ENCODE measurements around the gene SDHAF2.
"Not testable (repeated sequence)": the region's sequence is repeated elsewhere in the genome, so short reads cannot be mapped to it uniquely, and the experiment has no call there.

SDHAF2 gene

DNA sequence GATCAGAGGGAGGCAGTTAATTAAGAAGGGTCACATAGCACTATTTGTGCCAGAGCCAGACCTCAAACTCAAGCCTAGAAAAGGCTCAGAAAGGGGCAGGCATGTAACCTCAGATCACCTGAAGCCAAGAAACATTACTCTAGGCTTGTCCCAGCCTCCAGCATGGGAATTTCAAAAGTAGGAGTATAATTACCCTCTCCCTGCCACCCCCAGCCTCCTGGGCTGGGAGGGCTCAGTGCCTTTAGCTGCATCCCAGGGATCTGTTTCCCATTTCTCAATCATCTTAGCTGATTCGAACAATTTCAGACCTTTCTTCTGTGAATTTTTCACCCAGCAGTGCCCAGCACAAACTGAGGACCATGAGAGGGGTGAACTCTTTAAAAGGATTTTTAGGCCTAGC is 45.5 kb downstream of the SDHAF2 start:
- no peak for DNase-seq (ENCODE audit: low spot score)
- TF ChIP-seq, protein P1, sequence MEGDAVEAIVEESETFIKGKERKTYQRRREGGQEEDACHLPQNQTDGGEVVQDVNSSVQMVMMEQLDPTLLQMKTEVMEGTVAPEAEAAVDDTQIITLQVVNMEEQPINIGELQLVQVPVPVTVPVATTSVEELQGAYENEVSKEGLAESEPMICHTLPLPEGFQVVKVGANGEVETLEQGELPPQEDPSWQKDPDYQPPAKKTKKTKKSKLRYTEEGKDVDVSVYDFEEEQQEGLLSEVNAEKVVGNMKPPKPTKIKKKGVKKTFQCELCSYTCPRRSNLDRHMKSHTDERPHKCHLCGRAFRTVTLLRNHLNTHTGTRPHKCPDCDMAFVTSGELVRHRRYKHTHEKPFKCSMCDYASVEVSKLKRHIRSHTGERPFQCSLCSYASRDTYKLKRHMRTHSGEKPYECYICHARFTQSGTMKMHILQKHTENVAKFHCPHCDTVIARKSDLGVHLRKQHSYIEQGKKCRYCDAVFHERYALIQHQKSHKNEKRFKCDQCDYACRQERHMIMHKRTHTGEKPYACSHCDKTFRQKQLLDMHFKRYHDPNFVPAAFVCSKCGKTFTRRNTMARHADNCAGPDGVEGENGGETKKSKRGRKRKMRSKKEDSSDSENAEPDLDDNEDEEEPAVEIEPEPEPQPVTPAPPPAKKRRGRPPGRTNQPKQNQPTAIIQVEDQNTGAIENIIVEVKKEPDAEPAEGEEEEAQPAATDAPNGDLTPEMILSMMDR (IDR thresholded peaks at IDR 0.05) = no peak

DNA sequence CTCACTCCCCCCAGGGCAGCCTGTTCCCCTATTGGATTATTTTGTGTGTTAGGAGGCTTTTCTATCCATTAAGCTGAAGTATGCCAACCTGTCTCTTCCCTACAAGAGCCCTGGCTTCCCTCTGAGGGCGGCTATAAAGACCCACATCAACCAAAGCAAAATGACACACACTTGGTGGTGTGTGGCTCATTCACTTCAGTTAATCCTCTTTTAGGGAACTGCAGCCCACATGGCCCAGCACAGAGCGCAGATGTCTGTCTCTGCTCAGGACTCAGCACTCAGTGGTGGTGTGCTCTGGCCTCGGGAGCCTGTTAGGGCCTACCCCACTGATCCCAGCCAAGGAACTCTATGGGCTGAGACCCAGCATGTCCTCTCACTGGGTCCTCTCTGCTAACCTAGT is 46.4 kb downstream of the SDHAF2 start:
- no peak for DNase-seq (ENCODE audit: low spot score)
- Histone ChIP-seq H3K27ac (no peak overlapping the region), H3K4me3 (no peak overlapping the region)
- TF ChIP-seq, protein P1 (IDR thresholded peaks at IDR 0.05) = no peak

More for the DNA sequence above, 45.5 kb downstream of the SDHAF2 start:
- peak overlapping the region in 1 of 2 donors; percentile 71 for H3K27ac ChIP-seq
- H3K4me3 ChIP-seq = no peak overlapping the region

DNA sequence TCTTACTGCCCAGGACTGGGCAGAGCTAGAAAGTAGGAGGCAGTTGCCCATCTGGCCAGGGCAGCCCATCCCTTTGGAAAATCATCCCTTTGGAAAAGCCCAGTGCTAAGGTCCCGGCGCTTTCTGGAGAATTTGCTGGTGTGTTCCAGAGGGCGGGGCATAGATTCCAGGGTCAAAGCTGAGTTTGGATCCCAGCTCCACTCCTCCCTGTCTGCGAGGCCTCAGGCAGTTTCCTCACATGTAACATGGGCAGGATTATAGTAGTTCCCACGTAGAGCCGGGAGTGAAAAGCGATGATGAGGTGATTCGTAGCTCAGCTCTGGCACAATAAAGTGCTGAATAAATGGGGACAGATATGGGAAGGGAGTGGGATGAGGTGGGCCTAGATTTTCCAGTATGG is 47.2 kb downstream of the SDHAF2 start:
- TF ChIP-seq, protein P1 (IDR thresholded peaks at IDR 0.05) = no peak
- no peak for DNase-seq (ENCODE audit: low spot score)
- peak overlapping the region in 1 of 2 donors; percentile 38 for H3K27ac ChIP-seq
- H3K4me3 ChIP-seq = no peak overlapping the region

DNA sequence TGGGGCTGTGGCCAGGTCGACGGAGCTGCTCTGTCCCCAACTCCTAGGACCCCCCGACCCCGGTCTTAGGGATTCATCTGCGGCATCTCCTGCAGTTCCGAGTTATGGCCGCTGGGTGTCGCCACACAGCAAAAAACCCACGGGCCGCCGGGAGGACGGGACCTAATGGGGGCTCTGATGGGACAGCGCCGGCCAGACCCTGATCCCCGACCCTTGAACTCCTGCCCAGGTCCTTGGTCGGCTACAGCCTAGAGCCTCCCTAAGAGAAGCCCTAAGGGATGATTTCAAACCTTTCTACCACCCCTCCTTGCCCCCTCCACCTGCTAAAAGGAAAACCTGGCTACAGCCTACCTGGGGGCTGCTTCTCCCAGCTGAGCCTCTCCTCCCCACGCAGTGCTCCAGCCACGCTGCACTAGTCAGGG is 47.8 kb downstream of the SDHAF2 start:
- DNase-seq (ENCODE audit: low spot score) = no peak
- no peak overlapping the region for H3K4me3 ChIP-seq
- TF ChIP-seq, protein P1 (IDR thresholded peaks at IDR 0.05) = peak; percentile 93
- peak overlapping the region in 1 of 2 donors; percentile 38 for H3K27ac ChIP-seq

DNA sequence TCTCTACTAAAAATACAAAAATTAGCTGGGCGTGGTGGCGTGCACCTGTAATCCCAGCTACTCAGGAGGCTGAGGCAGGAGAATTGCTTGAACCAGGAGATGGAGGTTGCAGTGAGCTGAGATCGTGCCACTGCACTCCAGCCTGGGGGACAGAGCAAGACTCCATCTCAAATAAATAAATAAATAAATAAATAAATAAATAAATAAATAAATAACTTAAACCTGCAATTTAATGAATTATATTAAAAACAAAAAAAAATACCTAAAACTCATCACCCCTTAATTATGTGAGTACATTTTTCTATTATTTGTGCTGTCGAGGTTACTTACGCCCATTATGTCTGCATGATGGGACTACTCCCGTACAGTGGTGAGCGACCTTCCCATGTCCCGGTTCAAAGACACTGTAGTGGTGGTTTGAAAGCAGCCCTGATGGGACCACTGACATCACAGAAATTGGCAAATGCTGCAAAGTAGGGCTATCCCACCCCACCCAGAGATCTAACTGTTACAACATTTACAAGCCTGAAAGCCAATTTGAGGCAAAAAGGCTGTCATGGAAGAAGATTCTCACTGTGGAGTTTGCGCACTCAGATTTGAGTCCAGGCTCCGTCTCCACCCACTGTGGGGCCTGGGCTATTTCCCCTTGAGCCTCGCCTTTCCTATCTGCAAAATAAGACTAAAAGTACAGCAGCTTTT is 49.6 kb downstream of the SDHAF2 start:
- DNase-seq (ENCODE audit: low spot score); H3K27ac ChIP-seq; H3K4me3 ChIP-seq: not testable (repeated sequence)

DNA sequence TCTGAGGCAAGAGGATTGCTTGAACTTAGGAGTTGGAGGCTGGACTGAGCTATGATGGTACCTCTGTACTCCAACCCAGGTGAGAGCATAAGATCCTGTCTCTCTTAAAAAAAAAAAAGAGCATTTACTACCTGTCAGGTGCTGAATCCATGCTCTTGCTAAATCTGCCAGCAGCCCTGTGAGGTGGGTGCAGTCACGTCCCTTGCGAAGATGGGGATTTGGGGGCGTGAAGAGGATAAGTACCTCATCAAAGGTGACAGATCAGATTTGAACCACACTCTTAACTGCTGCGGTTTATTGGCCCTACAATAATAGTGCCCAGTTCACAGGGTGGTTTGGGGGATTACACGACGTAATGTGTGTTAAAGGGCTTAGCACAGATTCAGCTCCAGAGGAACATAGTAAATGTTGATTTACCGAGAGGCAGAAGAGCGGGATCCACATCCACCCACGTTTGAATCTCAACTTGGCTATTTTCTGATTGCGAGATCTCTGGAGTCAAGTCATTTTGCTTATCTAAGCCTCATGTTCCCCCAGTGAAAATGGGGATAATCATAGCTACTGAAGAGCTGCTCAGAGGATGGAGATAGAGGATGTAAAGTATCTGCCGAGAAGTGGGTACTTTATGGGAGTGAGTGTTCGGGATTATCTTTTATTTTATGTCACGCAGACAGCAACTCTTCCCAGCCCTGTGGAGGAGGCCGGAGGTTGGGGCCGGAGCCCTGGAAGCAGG is 50.5 kb downstream of the SDHAF2 start:
- no peak for DNase-seq (ENCODE audit: low spot score)
- no peak overlapping the region for H3K27ac ChIP-seq
- TF ChIP-seq, protein P1 (IDR thresholded peaks at IDR 0.05) = no peak
- no peak overlapping the region for H3K4me3 ChIP-seq

DNA sequence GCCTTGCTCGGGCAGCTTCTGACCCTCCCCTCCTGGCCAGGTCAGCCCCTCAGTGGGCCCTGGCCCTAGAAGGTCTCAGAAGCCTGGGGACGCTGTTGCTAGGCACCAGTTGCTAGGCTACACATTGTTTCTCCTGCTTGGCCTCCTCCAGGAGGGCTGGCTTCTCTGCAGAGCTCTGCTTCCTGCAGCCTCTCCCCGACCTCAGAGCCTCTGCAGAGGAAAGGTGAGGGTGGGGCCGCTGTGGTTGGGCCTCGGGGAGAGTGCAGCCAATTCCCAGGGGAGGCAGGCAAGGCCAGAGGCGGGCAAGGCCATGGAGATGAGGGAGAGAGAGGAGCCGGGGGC is 51.0 kb downstream of the SDHAF2 start:
- Histone ChIP-seq H3K27ac (no peak overlapping the region), H3K4me3 (no peak overlapping the region)
- no peak for DNase-seq (ENCODE audit: low spot score)
- TF ChIP-seq, protein P1 (IDR thresholded peaks at IDR 0.05) = no peak
